GM12878 (cell line): ENCODE data around the gene TMEM88. TPM values are rescaled to one million over a fixed set of nuclear protein-coding genes. Genes with fewer than 3 reads are reported as not detected.
A peak's percentile ranks its signal among the peaks of the same experiment; 100 is the strongest.

Source experiments
- DPF2 ChIP-seq: fragments of 450-650 bp; IDR thresholded peaks from 2 replicates; pipeline ENCODE4 v1.6.1; 2017; ENCODE audit warnings: mild to moderate bottlenecking
- EP300 ChIP-seq, 2 experiments: fragments of 150-350 bp in 1 of 2; IDR thresholded peaks; 2 replicates each; pipeline ENCODE4 v1.6.1; 2011 to 2012; ENCODE audit warnings: low read depth in 2 of 2, low read length in 2 of 2, borderline replicate concordance in 1 of 2, improper control_type of control experiment in 1 of 2, inconsistent platforms in 1 of 2; ENCODE audit not compliant: control insufficient read depth in 1 of 2
- FOXM1 ChIP-seq: IDR thresholded peaks from 2 replicates; pipeline ENCODE4 v1.6.1; 2012; ENCODE audit warnings: low read depth, mild to moderate bottlenecking, inconsistent platforms, low read length, moderate library complexity
- HDAC6 ChIP-seq: fragments of 200-600 bp; sonication (generic); IDR thresholded peaks from one replicate; pipeline ENCODE4 v1.8.0; 2017; ENCODE audit warnings: antibody characterized with exemption; ENCODE audit not compliant: unreplicated experiment
- HDGF ChIP-seq: fragments of 450-650 bp; IDR thresholded peaks from 2 replicates; pipeline ENCODE4 v1.6.1; 2016; ENCODE audit warnings: antibody characterized with exemption
- KAT2A ChIP-seq: conservative IDR thresholded peaks from 2 replicates; pipeline ENCODE4 v1.6.1; 2011; ENCODE audit warnings: low read depth, low read length; ENCODE audit not compliant: control insufficient read depth
- KLF5 ChIP-seq: fragments of 450-650 bp; IDR thresholded peaks from 2 replicates; pipeline ENCODE4 v1.6.1; 2014; ENCODE audit warnings: mild to moderate bottlenecking; ENCODE audit not compliant: partially characterized antibody
- POLR2AphosphoS5 ChIP-seq: IDR thresholded peaks from 2 replicates; pipeline ENCODE4 v1.6.1; 2011; ENCODE audit warnings: mild to moderate bottlenecking, low read length, inconsistent platforms
- RAD51 ChIP-seq: fragments of 450-650 bp; IDR thresholded peaks from 2 replicates; pipeline ENCODE4 v1.6.1; 2016; ENCODE audit warnings: moderate library complexity, mild to moderate bottlenecking, inconsistent platforms
- RB1 ChIP-seq: fragments of 450-650 bp; formaldehyde crosslinking; IDR thresholded peaks from 2 replicates; pipeline ENCODE4 v1.6.1; 2017; ENCODE audit warnings: mild to moderate bottlenecking, borderline replicate concordance
- SPI1 ChIP-seq: IDR thresholded peaks from 2 replicates; pipeline ENCODE4 v1.6.1; 2011; ENCODE audit warnings: low read depth, mild to moderate bottlenecking, low read length, moderate library complexity, borderline replicate concordance; ENCODE audit not compliant: insufficient read depth
- TCF7 ChIP-seq: IDR thresholded peaks from 2 replicates; pipeline ENCODE4 v1.6.1; 2014; ENCODE audit warnings: antibody characterized with exemption, borderline replicate concordance
- ZBED1 ChIP-seq: IDR thresholded peaks from 2 replicates; pipeline ENCODE4 v1.6.1; 2016; ENCODE audit warnings: borderline replicate concordance
- ZSCAN29 ChIP-seq: fragments of 450-650 bp; IDR thresholded peaks from 2 replicates; pipeline ENCODE4 v1.6.1; 2017; ENCODE audit warnings: mild to moderate bottlenecking, moderate library complexity
- polyA plus RNA-seq, 11 experiments: library from polyadenylated mRNA; depleted of rRNA in 4 of 11; unstranded in 6 of 11; stranded (reverse) in 5 of 11; fragments of >200 nt; fragmentation: Nextera tagmentation in 4 of 11; fragmentation: Illumina TruSeq in 1 of 11; extraction: Ambion mirVana in 4 of 11; extraction: Trizol in 1 of 11; gene quantifications; 1 replicate in 1 of 11; 2 replicates in 10 of 11; pipeline versions ENCODE4 v1.2.1 to v1.2.3, GENCODE V29; 2011 to 2016; ENCODE audit warnings: inconsistent platforms in 2 of 11, missing spikeins in 2 of 11, low read depth in 1 of 11
- total RNA-seq, 4 experiments: library from RNA; depleted of rRNA in 3 of 4; stranded (reverse); fragments of >200 nt in 3 of 4; fragmentation: Illumina TruSeq in 1 of 4; extraction: Trizol in 1 of 4; gene quantifications; 2 replicates each; pipeline versions ENCODE4 v1.2.1 to v1.2.3, GENCODE V29; 2013 to 2021
- TF ChIP-seq, protein P1 (sequence below): fragments of 150-350 bp; IDR thresholded peaks from 2 replicates; pipeline ENCODE4 v1.6.1; 2014; ENCODE audit warnings: mild to moderate bottlenecking, low read depth, low read length
- TF ChIP-seq, protein P2 (sequence below): fragments of 450-650 bp; IDR thresholded peaks from 2 replicates; pipeline ENCODE4 v1.6.1; 2018; ENCODE audit warnings: mild to moderate bottlenecking, low read depth, moderate library complexity; ENCODE audit not compliant: partially characterized antibody
- TF ChIP-seq, protein P3 (sequence below): fragments of 450-650 bp; formaldehyde crosslinking; IDR thresholded peaks from 2 replicates; pipeline ENCODE4 v1.5.0; 2022; ENCODE audit warnings: mild to moderate bottlenecking, missing genetic modification characterization
- TF ChIP-seq, protein P4 (sequence below): fragments of 150-350 bp; IDR thresholded peaks from 2 replicates; pipeline ENCODE4 v1.6.1; 2016; ENCODE audit warnings: low read depth, low read length

TMEM88 gene
- total and polyA plus RNA-seq, 10 of the 15 experiments (the other 5 are each of a cell fraction or from before 2014, with no cell fraction given), result 0.21 to 2.2 (median 0.62) TPM; not detected in 5

DNA sequence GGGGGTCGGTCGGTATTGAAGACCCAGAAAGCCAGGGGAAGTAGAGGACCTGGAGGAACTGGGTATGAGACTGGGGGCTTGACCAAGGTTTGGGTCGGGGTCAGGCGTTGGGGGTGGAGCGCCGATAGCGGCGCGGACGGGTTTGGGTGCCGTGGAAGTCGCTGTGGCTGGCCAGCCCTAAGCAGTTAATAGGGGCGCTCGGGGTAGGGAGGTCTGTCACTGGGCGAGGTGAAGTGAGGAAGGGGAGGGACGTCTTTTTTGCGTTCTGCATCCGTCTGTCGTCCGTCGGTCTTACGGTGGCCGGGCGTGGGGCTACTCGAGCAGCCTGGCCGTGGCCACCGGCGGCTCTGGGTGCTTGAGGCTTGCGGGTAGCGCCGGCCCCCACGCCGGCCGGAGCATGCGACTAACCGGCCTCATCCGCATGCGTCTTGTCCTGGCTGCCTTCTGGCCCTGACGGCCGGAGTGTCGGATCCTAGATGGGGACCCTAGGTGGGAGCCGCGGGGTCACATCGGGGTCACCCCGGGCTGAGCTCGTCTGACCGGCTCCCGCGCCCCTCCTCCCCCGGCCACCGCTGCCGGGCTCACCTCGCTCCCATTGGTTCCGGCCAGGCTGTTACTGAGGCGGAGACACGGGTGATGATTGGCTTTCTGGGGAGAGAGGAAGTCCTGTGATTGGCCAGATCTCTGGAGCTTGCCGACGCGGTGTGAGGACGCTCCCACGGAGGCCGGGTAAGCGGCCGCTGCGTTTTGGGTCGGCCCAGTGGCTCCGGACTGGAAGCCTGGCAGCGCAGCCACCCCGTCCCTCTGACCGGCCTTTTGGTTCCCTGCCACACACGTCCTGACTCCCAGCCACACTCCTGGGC lies 10.3 kb upstream of the TMEM88 start (continued):
- TF ChIP-seq, protein P1, sequence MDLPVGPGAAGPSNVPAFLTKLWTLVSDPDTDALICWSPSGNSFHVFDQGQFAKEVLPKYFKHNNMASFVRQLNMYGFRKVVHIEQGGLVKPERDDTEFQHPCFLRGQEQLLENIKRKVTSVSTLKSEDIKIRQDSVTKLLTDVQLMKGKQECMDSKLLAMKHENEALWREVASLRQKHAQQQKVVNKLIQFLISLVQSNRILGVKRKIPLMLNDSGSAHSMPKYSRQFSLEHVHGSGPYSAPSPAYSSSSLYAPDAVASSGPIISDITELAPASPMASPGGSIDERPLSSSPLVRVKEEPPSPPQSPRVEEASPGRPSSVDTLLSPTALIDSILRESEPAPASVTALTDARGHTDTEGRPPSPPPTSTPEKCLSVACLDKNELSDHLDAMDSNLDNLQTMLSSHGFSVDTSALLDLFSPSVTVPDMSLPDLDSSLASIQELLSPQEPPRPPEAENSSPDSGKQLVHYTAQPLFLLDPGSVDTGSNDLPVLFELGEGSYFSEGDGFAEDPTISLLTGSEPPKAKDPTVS, result no peak
- TF ChIP-seq RB1 (no peak), ZSCAN29 (no peak), KAT2A (no peak), ZBED1 (no peak), POLR2AphosphoS5 (peak; percentile 89), HDGF (peak; percentile 63), TCF7 (no peak), KLF5 (peak; percentile 77), HDAC6 (peak; percentile 59), DPF2 (peak; percentile 72; the same call in 1 of the 2 replicates), RAD51 (no peak), EP300 (IDR thresholded peaks at IDR 0.05; ENCODE audit: borderline replicate concordance in 1 of 2, control insufficient read depth in 1 of 2, low read depth in 2 of 2, low read length in 2 of 2) (peak; percentile 14 to 21; a peak in 1 of 4 replicates), SPI1 (peak; percentile 82), FOXM1 (no peak)
- TF ChIP-seq, protein P2, sequence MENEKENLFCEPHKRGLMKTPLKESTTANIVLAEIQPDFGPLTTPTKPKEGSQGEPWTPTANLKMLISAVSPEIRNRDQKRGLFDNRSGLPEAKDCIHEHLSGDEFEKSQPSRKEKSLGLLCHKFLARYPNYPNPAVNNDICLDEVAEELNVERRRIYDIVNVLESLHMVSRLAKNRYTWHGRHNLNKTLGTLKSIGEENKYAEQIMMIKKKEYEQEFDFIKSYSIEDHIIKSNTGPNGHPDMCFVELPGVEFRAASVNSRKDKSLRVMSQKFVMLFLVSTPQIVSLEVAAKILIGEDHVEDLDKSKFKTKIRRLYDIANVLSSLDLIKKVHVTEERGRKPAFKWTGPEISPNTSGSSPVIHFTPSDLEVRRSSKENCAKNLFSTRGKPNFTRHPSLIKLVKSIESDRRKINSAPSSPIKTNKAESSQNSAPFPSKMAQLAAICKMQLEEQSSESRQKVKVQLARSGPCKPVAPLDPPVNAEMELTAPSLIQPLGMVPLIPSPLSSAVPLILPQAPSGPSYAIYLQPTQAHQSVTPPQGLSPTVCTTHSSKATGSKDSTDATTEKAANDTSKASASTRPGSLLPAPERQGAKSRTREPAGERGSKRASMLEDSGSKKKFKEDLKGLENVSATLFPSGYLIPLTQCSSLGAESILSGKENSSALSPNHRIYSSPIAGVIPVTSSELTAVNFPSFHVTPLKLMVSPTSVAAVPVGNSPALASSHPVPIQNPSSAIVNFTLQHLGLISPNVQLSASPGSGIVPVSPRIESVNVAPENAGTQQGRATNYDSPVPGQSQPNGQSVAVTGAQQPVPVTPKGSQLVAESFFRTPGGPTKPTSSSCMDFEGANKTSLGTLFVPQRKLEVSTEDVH, result peak; percentile 1
- TF ChIP-seq, protein P3, sequence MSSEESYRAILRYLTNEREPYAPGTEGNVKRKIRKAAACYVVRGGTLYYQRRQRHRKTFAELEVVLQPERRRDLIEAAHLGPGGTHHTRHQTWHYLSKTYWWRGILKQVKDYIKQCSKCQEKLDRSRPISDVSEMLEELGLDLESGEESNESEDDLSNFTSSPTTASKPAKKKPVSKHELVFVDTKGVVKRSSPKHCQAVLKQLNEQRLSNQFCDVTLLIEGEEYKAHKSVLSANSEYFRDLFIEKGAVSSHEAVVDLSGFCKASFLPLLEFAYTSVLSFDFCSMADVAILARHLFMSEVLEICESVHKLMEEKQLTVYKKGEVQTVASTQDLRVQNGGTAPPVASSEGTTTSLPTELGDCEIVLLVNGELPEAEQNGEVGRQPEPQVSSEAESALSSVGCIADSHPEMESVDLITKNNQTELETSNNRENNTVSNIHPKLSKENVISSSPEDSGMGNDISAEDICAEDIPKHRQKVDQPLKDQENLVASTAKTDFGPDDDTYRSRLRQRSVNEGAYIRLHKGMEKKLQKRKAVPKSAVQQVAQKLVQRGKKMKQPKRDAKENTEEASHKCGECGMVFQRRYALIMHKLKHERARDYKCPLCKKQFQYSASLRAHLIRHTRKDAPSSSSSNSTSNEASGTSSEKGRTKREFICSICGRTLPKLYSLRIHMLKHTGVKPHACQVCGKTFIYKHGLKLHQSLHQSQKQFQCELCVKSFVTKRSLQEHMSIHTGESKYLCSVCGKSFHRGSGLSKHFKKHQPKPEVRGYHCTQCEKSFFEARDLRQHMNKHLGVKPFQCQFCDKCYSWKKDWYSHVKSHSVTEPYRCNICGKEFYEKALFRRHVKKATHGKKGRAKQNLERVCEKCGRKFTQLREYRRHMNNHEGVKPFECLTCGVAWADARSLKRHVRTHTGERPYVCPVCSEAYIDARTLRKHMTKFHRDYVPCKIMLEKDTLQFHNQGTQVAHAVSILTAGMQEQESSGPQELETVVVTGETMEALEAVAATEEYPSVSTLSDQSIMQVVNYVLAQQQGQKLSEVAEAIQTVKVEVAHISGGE, result no peak
- TF ChIP-seq, protein P4, sequence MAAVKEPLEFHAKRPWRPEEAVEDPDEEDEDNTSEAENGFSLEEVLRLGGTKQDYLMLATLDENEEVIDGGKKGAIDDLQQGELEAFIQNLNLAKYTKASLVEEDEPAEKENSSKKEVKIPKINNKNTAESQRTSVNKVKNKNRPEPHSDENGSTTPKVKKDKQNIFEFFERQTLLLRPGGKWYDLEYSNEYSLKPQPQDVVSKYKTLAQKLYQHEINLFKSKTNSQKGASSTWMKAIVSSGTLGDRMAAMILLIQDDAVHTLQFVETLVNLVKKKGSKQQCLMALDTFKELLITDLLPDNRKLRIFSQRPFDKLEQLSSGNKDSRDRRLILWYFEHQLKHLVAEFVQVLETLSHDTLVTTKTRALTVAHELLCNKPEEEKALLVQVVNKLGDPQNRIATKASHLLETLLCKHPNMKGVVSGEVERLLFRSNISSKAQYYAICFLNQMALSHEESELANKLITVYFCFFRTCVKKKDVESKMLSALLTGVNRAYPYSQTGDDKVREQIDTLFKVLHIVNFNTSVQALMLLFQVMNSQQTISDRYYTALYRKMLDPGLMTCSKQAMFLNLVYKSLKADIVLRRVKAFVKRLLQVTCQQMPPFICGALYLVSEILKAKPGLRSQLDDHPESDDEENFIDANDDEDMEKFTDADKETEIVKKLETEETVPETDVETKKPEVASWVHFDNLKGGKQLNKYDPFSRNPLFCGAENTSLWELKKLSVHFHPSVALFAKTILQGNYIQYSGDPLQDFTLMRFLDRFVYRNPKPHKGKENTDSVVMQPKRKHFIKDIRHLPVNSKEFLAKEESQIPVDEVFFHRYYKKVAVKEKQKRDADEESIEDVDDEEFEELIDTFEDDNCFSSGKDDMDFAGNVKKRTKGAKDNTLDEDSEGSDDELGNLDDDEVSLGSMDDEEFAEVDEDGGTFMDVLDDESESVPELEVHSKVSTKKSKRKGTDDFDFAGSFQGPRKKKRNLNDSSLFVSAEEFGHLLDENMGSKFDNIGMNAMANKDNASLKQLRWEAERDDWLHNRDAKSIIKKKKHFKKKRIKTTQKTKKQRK, result no peak
